GM19395 (cell line): Measurements from ENCODE around the gene TMED6.
"Not testable (repeated sequence)": the region's sequence is repeated elsewhere in the genome, so short reads cannot be mapped to it uniquely, and the experiment has no call there.

Source experiments
- ATAC-seq: cut with Tn5 transposase; IDR thresholded peaks from one replicate; pipeline ENCODE4 v1.9.1; 2021; ENCODE audit warnings: mild to moderate bottlenecking, moderate library complexity; ENCODE audit not compliant: unreplicated experiment

Gene TMED6

GRCh38 chr16:69306031-69306430 lies 45.6 kb downstream of the TMED6 start:
- ATAC-seq = no peak

- no peak for ATAC-seq
Observed at GRCh38 chr16:69302301-69302700, 49.3 kb downstream of the TMED6 start.

GRCh38 chr16:69301861-69302260 lies 49.7 kb downstream of the TMED6 start:
- no peak for ATAC-seq

- no peak for ATAC-seq
Observed at GRCh38 chr16:69301187-69301586, 50.4 kb downstream of the TMED6 start.

- no peak for ATAC-seq
Observed at GRCh38 chr16:69298261-69298660, 53.3 kb downstream of the TMED6 start.

GRCh38 chr16:69296771-69297170 lies 54.8 kb downstream of the TMED6 start:
- not testable (repeated sequence) for ATAC-seq

- no peak for ATAC-seq
Observed at GRCh38 chr16:69294051-69294450, 57.5 kb downstream of the TMED6 start.

- no peak for ATAC-seq
Observed at GRCh38 chr16:69293401-69293800, 58.2 kb downstream of the TMED6 start.
